BJ (cell line): ENCODE data around the gene ZNF521. TPM values are rescaled to one million over a fixed set of nuclear protein-coding genes. Genes with fewer than 3 reads are reported as not detected.

Source experiments
- CTCF ChIA-PET: fragments of 350-600 bp; formaldehyde crosslinking; extraction: SDS; loops from one replicate; lab custom pipeline; 2021; ENCODE audit warnings: antibody characterized with exemption, inconsistent platforms; lab: Yijun Ruan, JAX
- POLR2A ChIA-PET: fragments of 300-600 bp; sonication (Branson Sonifier 250); formaldehyde crosslinking; extraction: SDS; loops from one replicate; lab custom pipeline; 2021; ENCODE audit warnings: antibody characterized with exemption; lab: Charles Lee
- DNase-seq: peaks from one replicate; pipeline ENCODE4 v3.0.0-alpha.2; 2011; ENCODE audit warnings: low read depth
- H3K27me3 ChIP-seq: 2 replicates; pipeline ENCODE4 v1.6.0; 2011; ENCODE audit warnings: low read length; ENCODE audit not compliant: control insufficient read depth, insufficient read depth
- H3K36me3 ChIP-seq: 2 replicates; pipeline ENCODE4 v1.5.1; 2011; ENCODE audit warnings: low read length; ENCODE audit not compliant: control insufficient read depth, insufficient read depth
- H3K4me3 ChIP-seq: 2 replicates; pipeline ENCODE4 v1.5.1; 2011; ENCODE audit warnings: low read depth, mild to moderate bottlenecking, control low read depth, low read length
- polyA plus RNA-seq: library from polyadenylated mRNA; depleted of rRNA; stranded (reverse); fragments of >200 nt; gene quantifications from 2 replicates; pipeline ENCODE4 v1.2.3, GENCODE V29; 2011
- TF ChIP-seq, protein P1 (sequence below): IDR thresholded peaks from 2 replicates; pipeline ENCODE4 v1.5.1; 2011; ENCODE audit warnings: low read depth, mild to moderate bottlenecking, control low read depth, inconsistent platforms, low read length, moderate library complexity; ENCODE audit not compliant: insufficient read depth

The ZNF521 gene
- polyA plus RNA-seq, 1 experiment = 29.3 TPM

DNA sequence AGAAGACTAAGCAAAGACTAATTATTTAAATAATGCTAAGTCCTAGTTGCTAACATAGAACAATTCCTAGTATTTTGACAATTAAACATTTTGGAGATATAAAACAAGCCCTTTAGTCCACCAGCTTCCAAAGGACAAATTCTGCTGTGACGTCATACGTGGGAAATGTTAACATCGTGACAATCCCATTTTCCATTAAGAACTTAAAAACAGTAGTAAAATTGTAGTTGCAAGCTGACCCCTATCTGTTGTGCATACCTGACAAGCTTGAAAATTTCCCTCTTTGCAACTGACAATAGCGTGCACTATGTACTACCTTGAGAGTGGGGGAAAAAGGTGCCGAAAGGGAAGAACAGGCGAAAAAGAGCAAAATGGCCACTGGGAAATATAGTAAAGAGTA is 279.8 kb downstream of the ZNF521 start:
- ChIA-PET CTCF (interaction anchor here (1.0 kb wide), 1 partner anchor 35 kb away, joined by 3 read pairs; no protein-coding TSS in a partner anchor), POLR2A (no interaction called here)
- Histone ChIP-seq H3K27me3 (no peaks in the 10 kb centered on the region), H3K36me3 (no peaks in the 10 kb centered on the region), H3K4me3 (no peak overlapping the region)
- no peak for DNase-seq
- TF ChIP-seq, protein P1, sequence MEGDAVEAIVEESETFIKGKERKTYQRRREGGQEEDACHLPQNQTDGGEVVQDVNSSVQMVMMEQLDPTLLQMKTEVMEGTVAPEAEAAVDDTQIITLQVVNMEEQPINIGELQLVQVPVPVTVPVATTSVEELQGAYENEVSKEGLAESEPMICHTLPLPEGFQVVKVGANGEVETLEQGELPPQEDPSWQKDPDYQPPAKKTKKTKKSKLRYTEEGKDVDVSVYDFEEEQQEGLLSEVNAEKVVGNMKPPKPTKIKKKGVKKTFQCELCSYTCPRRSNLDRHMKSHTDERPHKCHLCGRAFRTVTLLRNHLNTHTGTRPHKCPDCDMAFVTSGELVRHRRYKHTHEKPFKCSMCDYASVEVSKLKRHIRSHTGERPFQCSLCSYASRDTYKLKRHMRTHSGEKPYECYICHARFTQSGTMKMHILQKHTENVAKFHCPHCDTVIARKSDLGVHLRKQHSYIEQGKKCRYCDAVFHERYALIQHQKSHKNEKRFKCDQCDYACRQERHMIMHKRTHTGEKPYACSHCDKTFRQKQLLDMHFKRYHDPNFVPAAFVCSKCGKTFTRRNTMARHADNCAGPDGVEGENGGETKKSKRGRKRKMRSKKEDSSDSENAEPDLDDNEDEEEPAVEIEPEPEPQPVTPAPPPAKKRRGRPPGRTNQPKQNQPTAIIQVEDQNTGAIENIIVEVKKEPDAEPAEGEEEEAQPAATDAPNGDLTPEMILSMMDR = no peak

DNA sequence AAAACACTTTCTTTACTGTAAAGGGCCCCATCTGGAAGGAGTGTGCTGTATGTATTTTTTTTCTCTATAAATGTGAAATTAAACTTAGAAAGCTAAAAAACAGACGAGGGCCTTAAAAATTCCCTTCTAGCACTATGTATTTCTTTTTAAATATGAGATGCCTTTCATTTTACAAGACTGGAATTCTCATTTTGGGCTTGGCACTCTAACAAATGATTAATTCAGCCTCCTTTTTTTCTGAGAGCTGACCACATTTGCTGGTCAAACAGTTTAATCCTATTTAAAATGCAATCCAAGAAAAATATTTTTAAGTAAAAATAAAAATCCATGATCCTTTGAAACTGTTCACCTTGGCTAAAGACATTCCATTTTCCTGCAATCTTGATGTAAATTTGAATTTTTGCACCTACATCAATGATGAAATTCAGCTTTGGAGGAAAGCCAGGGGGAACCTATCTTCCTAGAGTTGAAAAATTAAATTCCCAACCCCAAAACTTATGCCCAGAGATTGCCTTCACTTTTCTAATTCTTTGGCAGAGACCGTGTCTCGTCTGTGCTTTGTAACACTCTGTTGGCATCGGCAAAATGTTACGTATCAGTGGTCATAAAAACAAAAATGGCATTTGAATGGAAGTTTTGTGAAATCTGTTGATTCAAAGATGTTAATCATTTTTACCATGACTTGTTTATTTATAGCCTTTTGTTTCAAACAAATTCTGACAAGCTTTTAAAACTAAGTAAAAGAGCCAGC is 284.5 kb downstream of the ZNF521 start:
- ChIA-PET POLR2A (interaction anchor here (0.6 kb wide), 1 partner anchor 20 kb away, joined by 3 read pairs; no protein-coding TSS in a partner anchor), CTCF (interaction anchor here (0.7 kb wide), 1 partner anchor 269 kb away, joined by 3 read pairs; no protein-coding TSS in a partner anchor)
- Histone ChIP-seq H3K27me3 (no peaks in the 10 kb centered on the region), H3K4me3 (no peak overlapping the region), H3K36me3 (no peaks in the 10 kb centered on the region)
- TF ChIP-seq, protein P1 = no peak
- DNase-seq = no peak

DNA sequence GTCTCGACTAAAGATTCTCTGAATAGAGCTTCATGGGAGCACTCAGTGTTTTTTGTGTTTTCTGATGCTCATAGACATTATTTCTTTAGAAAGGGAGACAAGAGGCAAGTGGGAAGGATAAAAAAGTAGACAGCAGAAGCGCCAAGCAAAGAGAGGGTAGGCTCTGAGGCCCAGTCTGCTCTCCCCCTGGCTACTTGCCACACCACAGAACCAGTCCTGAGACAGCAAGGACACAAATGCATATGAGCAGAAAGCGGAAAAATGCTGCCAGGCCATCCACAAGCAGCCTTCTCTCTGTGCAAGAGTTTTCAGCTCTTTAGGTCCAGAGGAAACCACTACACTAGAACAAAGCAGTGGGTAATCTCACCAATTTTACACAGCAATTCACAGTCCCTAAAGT is 285.4 kb downstream of the ZNF521 start:
- Histone ChIP-seq H3K4me3 (no peak overlapping the region), H3K27me3 (no peaks in the 10 kb centered on the region), H3K36me3 (no peaks in the 10 kb centered on the region)
- ChIA-PET POLR2A (no interaction called here), CTCF (no interaction called here)
- no peak for DNase-seq
- TF ChIP-seq, protein P1 = no peak

DNA sequence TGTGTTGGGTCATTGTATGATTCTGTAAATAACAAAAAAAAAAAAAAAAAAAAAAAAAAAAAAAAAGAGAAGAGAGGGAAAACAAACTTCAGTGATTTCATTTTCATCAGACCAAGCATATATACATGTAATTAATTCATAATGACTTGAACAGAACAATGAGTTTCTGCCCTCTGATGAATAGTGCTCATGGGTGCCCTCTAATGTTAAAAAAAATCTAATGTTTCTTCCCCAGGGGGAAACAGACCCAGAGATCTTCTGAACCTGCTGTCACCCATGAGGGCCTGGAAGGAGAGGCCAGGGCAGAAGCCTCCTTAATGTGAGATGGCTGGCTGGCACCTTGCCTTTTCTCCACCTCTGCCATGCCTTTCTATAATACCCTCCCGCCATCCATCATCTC is 289.2 kb downstream of the ZNF521 start:
- TF ChIP-seq, protein P1 = no peak
- ChIA-PET POLR2A (no interaction called here), CTCF (no interaction called here)
- Histone ChIP-seq H3K4me3 (no peak overlapping the region), H3K27me3 (no peaks in the 10 kb centered on the region), H3K36me3 (no peaks in the 10 kb centered on the region; the same call in 1 of the 2 replicates)
- DNase-seq = no peak

DNA sequence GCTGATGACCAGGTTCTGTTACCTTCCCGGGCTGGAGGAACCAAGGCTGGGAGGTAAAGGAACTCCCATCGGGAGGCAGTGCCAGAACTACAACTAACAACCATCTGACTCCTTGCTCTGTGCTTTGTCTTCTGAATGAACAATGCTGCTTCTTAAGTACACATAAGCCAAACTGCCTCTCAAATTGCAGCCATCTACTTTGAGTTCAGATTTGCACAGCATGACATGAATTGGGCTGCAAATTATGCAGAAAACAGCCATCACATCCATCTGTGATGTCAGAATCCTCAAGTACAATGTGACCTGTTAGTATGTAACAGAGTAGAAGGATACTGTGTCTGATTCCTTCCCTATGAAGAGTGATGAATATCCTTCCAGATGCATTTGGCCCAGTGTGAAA is 290.6 kb downstream of the ZNF521 start:
- Histone ChIP-seq H3K4me3 (no peak overlapping the region), H3K27me3 (no peaks in the 10 kb centered on the region), H3K36me3 (no peaks in the 10 kb centered on the region; the same call in 1 of the 2 replicates)
- DNase-seq = no peak
- ChIA-PET CTCF (interaction anchor here (1.0 kb wide), 1 partner anchor 8 kb away, joined by 3 read pairs; no protein-coding TSS in a partner anchor), POLR2A (no interaction called here)
- TF ChIP-seq, protein P1 = no peak
